NOMO-1 treated with DMSO at 0.1 percent for 48 hours (cell line): ENCODE results near the gene ZFAND5.

Experiments
- DNase-seq: peaks from one replicate; lab custom pipeline; 2025; ENCODE audit not compliant: unreplicated experiment; lab: John Stamatoyannopoulos, UW

ZFAND5 gene

GRCh38 chr9:72326641-72327040 lies 38.4 kb downstream of the ZFAND5 start:
- no peak for DNase-seq

DNA sequence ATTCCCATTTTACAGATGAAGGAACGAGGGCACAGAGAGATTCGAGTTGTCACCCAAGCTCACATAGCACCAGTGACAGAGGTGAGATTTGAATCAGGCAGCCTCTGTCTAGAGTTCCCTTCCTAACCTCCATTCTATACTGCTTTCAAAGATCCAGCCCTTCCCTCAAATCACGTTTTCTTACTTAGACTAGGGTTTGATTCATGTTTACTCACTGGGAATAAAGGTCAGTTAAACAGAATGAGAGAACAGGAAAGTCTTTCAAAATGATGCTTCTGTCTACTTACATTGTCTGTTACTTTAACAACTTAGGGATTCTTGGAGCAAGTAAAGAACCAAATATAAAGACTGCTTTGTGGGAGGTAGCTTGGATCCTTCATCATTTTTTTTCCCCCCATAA lies 40.0 kb downstream of the ZFAND5 start:
- DNase-seq = no peak

GRCh38 chr9:72322678-72323077 lies 42.3 kb downstream of the ZFAND5 start:
- no peak for DNase-seq

DNA sequence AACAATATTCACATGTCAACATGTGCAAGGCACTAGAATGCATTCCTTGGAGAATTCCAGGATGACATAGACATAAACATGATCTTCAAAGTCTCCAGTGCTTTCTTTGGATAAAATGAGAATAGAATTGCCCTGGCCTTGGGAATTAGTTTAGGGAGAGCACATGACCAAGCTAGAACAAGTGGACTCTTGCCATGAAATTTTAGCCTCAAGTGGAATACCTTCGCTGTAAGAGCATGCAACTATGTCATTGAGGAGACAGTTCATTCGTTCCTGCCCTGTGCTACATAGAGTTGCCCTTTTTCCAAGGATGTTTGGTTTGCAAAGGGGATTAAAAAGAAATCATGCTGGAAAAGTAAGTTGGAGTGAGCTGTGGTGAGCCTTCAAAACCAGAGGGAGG lies 42.7 kb downstream of the ZFAND5 start:
- DNase-seq = no peak

- DNase-seq = no peak
Measured at GRCh38 chr9:72315510-72316311, 49.3 kb downstream of the ZFAND5 start.

DNA sequence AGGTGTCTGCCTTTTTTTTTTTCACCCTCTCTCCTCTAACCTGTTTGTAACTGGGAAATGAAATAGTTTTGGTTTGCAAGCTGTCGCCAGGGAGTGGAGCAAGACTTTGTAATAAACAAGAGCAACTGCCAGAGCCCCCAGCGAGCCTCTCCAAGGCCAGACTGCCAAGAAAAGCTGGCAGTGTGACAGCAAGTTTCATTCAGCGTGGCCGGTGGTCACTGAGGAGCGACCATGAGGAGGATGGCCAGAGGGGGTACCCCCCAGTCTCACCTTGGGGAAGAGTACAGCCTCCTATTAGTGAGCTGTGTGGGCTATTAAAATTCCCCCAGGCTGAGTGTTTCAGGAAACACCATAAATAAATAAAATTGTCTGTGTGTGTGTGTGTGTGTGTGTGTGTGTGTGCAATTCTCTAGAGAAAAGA lies 49.9 kb downstream of the ZFAND5 start:
- peak; percentile 27 for DNase-seq

- DNase-seq = no peak
Measured at GRCh38 chr9:72313507-72313906, 51.5 kb downstream of the ZFAND5 start.

GRCh38 chr9:72312386-72312987 lies 52.5 kb downstream of the ZFAND5 start:
- peak; percentile 42 for DNase-seq

DNA sequence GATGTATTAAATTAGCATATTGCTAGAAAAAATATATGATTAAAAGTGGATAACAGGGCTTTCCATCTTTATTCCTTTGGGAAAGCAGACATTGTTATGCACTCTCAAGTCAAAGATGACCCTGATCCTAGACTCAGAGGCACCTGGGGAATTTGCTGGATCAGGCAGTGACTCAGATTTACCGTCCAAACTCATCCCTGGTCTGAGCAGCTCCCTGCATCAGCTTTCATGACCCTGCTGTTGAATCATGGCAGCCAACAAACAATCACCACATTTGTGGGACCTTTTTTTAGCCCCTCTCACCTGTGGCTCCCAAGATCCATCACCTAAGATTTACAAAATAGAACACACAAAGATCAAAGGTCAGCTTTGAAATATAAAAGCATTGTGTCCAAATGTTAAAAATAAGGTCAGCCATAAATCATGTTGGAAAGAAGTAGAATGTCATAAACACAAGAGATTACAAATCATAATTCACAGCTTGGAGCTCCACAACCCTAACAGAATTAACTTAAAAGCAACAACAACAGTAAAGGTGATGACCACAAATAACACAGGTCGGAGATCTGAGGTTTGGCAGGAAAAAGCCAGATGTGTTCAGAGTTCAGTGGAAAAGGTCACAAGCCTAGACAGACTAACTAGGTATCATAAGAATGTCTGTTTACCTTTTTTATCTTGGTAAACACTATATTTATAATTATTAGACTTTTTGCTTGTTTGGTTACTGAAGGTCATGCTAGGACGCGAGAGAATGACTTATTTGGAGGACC lies 55.5 kb downstream of the ZFAND5 start:
- no peak for DNase-seq

DNA sequence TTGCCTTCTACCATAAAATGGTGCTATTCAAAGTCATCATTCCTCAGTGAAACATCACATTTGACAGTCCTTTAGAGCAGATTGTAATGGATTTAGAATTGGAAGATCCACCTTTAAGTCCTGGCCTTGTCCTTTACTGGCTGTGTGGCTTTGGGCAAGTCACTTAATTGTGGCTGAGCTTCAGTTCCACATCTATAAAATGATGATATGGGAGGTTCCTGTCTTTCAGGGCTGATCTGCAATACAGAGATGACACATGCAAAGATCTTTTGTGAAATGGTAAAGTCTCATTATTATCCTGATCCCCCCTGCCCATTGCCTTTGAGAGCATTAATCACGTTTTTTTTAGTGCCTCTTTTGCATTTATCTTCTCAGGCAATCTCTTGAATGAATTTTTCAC lies 58.2 kb downstream of the ZFAND5 start:
- peak; percentile 64 for DNase-seq

DNA sequence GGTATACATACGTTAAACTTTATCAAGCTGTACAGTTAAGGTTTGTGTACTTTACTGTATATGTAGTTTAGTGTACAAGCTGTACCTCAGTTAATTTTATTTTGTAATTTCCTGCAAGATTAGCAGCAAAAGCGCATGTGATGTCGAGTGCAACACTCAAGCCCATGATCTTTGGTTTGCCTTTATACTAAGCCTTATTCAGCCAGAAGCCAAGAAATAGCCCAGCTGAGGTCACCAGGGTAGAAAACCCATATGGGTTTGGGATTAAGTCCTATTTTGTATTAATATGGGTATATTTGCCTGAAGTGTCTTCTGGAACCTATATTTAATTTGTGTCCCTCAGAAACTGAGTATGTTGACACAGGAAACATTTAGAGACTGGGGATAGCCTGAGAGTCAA lies 59.3 kb downstream of the ZFAND5 start:
- DNase-seq = no peak

DNA sequence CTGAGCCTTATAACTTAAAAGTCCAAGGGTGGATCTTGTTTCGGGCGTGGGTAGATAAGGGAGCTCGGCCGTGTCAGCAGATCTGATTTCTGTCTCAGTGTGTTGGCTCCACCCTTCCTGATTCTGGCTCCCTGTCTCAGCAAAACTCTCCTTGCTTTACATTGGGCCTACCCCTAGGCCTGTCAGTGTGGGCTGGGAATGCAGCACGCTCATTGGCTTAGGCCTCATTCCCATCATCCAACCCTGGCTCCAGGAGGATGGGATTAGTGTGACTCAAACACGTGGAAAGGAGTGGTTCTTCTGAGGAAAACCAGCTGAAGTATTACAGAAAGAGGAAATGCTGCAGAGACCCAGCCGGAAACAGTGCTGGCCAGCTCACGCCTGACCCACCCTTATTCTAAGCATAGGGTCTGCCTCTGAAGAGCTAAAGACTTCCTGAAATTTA lies 59.9 kb downstream of the ZFAND5 start:
- DNase-seq = peak; percentile 88

GRCh38 chr9:72304538-72304937 lies 60.5 kb downstream of the ZFAND5 start:
- DNase-seq = no peak
